Measurements from ENCODE around the gene CA11.

DNA sequence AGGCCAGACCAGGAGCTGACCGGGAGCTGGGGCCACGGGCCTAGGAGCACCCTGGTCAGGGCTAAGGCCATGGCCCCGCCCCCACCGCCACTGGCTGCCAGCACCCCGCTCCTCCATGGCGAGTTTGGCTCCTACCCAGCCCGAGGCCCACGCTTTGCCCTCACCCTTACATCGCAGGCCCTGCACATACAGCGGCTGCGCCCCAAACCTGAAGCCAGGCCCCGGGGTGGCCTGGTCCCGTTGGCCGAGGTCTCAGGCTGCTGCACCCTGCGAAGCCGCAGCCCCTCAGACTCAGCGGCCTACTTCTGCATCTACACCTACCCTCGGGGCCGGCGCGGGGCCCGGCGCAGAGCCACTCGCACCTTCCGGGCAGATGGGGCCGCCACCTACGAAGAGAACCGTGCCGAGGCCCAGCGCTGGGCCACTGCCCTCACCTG, 20.1 kb downstream of the CA11 start:
- TF ChIP-seq ZNF444 (CRISPR knock-in tag; IDR thresholded peaks at IDR 0.05) (no peak), PML (IDR thresholded peaks at IDR 0.05; ENCODE audit: low read length) (no peak), KLF16 (IDR thresholded peaks at IDR 0.05) (no peak), ZSCAN32 (CRISPR knock-in tag; IDR thresholded peaks at IDR 0.05) (no peak)
- TF ChIP-seq, protein P1, sequence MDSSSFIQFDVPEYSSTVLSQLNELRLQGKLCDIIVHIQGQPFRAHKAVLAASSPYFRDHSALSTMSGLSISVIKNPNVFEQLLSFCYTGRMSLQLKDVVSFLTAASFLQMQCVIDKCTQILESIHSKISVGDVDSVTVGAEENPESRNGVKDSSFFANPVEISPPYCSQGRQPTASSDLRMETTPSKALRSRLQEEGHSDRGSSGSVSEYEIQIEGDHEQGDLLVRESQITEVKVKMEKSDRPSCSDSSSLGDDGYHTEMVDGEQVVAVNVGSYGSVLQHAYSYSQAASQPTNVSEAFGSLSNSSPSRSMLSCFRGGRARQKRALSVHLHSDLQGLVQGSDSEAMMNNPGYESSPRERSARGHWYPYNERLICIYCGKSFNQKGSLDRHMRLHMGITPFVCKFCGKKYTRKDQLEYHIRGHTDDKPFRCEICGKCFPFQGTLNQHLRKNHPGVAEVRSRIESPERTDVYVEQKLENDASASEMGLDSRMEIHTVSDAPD (CRISPR knock-in tag; IDR thresholded peaks at IDR 0.05): no peak

Measured in K562 (cell line).